Naive thymus-derived CD8-positive, alpha-beta T cell (primary cell): ENCODE results near the gene ENC1. TPM values are rescaled to one million over a fixed set of nuclear protein-coding genes. Genes with fewer than 3 reads are reported as not detected.
A peak's percentile ranks its signal among the peaks of the same experiment; 100 is the strongest.

ENCODE experiments used
- ATAC-seq, 2 donors: fragments of 150-1000 bp; cut with Tn5 transposase in 1 of 2; sonication (Bioruptor Pico), chemical (Tn5 transposase) in 1 of 2; 1 replicate in 1 of 2; 2 replicates in 1 of 2; pipeline ENCODE4 v1.10.0; 2021; ENCODE audit warnings: mild to moderate bottlenecking in 2 of 2, moderate library complexity in 2 of 2
- POLR2A ChIA-PET: fragments of 350-600 bp; sonication (Branson Sonifier 250); formaldehyde crosslinking; loops from one replicate; lab custom pipeline; 2021; ENCODE audit warnings: antibody characterized with exemption; lab: Charles Lee
- DNase-seq, 10 donors: peaks; one replicate each; pipeline versions ENCODE4 v3.0.0 to v3.0.0-alpha.2; 2020 to 2022
- H3K27ac Mint-ChIP-seq, 10 donors: one replicate each; pipeline ENCODE4 v1.8.0; 2020 to 2022; ENCODE audit warnings: mild to moderate bottlenecking in 10 of 10, mixed read lengths in 10 of 10, moderate library complexity in 4 of 10, inconsistent platforms in 1 of 10
- H3K27me3 Mint-ChIP-seq, 5 donors: one replicate each; pipeline ENCODE4 v1.8.0; 2021 to 2022; ENCODE audit warnings: mixed read lengths in 5 of 5
- H3K36me3 Mint-ChIP-seq, 3 donors: one replicate each; pipeline ENCODE4 v1.8.0; 2020 to 2022; ENCODE audit warnings: mixed read lengths in 3 of 3, mild to moderate bottlenecking in 2 of 3, inconsistent platforms in 1 of 3
- H3K4me1 Mint-ChIP-seq, 4 donors: one replicate each; pipeline ENCODE4 v1.8.0; 2021 to 2022; ENCODE audit warnings: mixed read lengths in 4 of 4
- H3K4me3 Mint-ChIP-seq, 10 donors: one replicate each; pipeline ENCODE4 v1.8.0; 2020 to 2022; ENCODE audit warnings: mild to moderate bottlenecking in 10 of 10, mixed read lengths in 10 of 10, moderate library complexity in 6 of 10, inconsistent platforms in 1 of 10
- H3K9me3 Mint-ChIP-seq, 9 donors: one replicate each; pipeline ENCODE4 v1.8.0; 2020 to 2022; ENCODE audit warnings: mixed read lengths in 9 of 9, mild to moderate bottlenecking in 3 of 9, inconsistent platforms in 1 of 9, moderate library complexity in 1 of 9
- polyA plus RNA-seq, 3 donors: library from polyadenylated mRNA; unstranded; fragments of 300-500 nt; fragmentation: Illumina TruSeq; gene quantifications; one replicate each; pipeline ENCODE4 v1.2.3, GENCODE V29; 2021
- total RNA-seq, 8 experiments: library from RNA in 2 of 8; stranded (reverse) in 2 of 8; gene quantifications; one replicate each; pipeline ENCODE4 v1.2.3 and lab custom pipeline; 2021 to 2026

ENC1 gene
- total and polyA plus RNA-seq, 5 experiments from 2014 or later: 0.05 to 6.4 (median 0.78) TPM; not detected in 1

DNA sequence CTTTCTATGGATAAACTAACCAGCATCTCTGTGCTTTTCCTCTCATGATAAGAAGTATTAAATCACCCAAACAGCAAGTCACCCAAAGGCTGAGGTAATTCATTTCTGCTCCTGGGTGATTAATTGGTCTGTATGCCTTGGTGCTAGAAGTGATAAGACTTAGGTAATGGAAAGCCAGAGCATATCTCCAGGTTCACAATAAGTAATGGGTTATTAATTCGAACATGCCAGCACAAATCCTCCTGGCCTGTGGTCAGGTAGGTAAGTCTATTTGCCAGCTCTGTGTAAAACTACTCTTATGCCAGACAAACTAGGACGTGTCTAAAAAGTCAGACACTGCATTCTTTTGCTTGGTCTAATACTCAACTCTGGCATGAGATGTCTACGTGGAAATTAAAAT lies 11.2 kb upstream of the ENC1 start:
- H3K4me1 Mint-ChIP-seq: no peaks in the 10 kb centered on the region
- ATAC-seq (no peak), DNase-seq (no peak)
- H3K36me3 Mint-ChIP-seq: no peaks in the 10 kb centered on the region
- peaks cover 0 to 6% (median 2%) of the 10 kb centered on the region in 5 donors for H3K27me3 Mint-ChIP-seq
- POLR2A ChIA-PET: no interaction called here
- no peak overlapping the region for H3K27ac Mint-ChIP-seq
- no peaks in the 10 kb centered on the region for H3K9me3 Mint-ChIP-seq
- H3K4me3 Mint-ChIP-seq: no peak overlapping the region

DNA sequence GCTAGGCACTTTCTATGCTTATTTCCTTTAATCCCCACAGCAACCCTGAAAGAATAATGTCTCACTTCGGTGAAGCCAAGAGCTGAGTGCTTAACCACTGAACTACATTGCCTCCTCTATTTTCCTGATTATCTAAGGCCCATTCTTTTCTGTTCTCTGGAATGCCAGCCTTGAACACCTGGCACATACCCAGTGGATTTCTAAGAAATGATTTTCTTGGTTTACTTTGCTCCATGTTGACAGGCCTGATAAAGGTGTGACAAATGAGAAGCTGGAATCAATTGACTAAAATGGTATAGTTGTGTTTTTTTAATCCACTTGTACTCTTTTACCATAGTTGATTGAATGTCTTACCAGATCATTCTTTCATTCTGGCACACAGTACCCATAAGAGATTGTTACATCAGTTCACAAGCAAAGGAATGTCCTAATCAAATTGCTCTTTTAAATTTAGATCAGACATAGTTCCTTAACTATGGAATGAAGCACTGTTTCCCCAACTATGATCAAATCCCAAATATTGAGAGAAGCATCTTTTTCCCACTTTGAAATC lies 9.0 kb upstream of the ENC1 start:
- ATAC-seq: no peak
- DNase-seq: no peak
- H3K27me3 Mint-ChIP-seq: peaks cover 0 to 6% (median 3%) of the 10 kb centered on the region in 5 donors
- POLR2A ChIA-PET: no interaction called here
- H3K4me1 Mint-ChIP-seq: no peaks in the 10 kb centered on the region
- H3K36me3 Mint-ChIP-seq: no peaks in the 10 kb centered on the region
- H3K4me3 Mint-ChIP-seq: no peak overlapping the region
- H3K9me3 Mint-ChIP-seq: no peaks in the 10 kb centered on the region
- H3K27ac Mint-ChIP-seq: no peak overlapping the region

DNA sequence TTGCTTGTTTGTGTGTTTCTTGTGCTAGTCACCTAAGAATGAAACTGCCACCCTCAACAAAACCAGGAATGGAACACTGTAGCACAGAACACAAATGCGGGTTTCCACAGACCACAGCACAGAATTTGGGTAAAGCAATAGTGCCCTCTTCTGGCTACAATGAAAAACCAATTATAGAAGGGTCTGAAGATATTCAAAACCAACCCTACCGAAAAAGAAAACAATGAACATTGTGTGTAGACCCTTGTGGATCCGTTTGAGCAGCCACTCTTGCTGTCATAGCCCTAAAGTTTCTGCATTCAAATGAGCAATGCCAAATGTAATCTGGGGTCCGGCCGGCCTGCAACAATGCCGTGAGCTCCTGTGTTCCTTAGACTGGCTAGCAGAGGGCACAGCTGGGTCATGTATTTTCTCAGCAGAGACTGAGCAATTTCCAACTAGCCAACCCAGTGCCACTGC lies 8.3 kb upstream of the ENC1 start:
- H3K27ac Mint-ChIP-seq: no peak overlapping the region
- H3K4me1 Mint-ChIP-seq: no peaks in the 10 kb centered on the region
- peak in 7 of 10 donors; percentile 4 to 70 (median 26) for DNase-seq
- no peak overlapping the region for H3K4me3 Mint-ChIP-seq
- POLR2A ChIA-PET: no interaction called here
- H3K9me3 Mint-ChIP-seq: no peaks in the 10 kb centered on the region
- peaks cover 0 to 7% (median 3%) of the 10 kb centered on the region in 5 donors for H3K27me3 Mint-ChIP-seq
- ATAC-seq: peak; percentile 73 to 80
- H3K36me3 Mint-ChIP-seq: no peaks in the 10 kb centered on the region

DNA sequence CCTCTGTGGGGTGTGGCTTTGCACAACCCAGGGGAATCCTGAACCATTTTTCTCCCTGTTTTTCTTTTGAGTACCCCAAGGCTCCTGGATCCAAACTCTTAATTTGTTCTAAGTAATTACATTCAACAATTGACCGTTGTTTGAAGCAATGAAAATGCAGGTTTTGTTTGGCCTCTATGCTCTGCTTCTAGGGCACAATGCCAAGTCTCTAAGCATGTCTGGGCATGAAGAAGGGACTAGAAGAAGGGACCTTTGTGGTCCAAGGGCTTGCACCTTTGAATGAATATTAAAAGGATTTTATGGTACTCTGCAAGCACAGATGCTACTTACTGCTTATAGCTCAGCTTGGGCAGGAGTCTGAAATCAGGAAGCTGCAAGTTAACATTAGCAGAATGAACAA lies 6.6 kb upstream of the ENC1 start:
- DNase-seq (no peak), ATAC-seq (no peak)
- no peak overlapping the region for H3K27ac Mint-ChIP-seq
- peaks cover 2 to 4% (median 2%) of the 10 kb centered on the region in 4 donors for H3K4me1 Mint-ChIP-seq
- peaks cover 0 to 8% (median 7%) of the 10 kb centered on the region in 5 donors for H3K27me3 Mint-ChIP-seq
- no peaks in the 10 kb centered on the region for H3K36me3 Mint-ChIP-seq
- no peak overlapping the region for H3K4me3 Mint-ChIP-seq
- POLR2A ChIA-PET: no interaction called here
- no peaks in the 10 kb centered on the region for H3K9me3 Mint-ChIP-seq

DNA sequence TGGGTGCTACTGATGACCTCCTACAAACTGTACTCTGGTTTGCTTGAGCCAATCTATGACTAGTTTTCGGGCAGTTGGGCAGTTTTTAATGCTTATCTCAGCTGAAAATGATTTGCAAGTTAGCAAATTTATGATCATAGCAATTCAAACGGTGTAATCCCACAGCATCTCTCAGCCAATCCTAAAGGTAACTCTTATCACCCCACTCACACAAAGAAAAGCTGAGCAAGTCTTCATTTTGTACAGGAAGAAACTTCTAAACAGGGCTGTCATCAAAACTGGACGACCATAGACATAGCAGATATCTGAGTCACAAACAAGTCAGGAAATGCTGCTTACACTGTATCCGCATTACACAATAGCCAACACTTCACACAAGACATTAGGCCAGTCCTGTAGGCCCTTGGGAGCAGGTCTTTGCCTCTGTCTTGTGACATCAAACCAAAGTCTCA lies 2.6 kb upstream of the ENC1 start:
- no peaks in the 10 kb centered on the region for H3K36me3 Mint-ChIP-seq
- POLR2A ChIA-PET: no interaction called here
- no peaks in the 10 kb centered on the region for H3K9me3 Mint-ChIP-seq
- peaks cover 20 to 39% (median 26%) of the 10 kb centered on the region in 4 donors for H3K4me1 Mint-ChIP-seq
- H3K4me3 Mint-ChIP-seq: peak overlapping the region in 1 of 10 donors; percentile 1
- H3K27ac Mint-ChIP-seq: no peak overlapping the region
- DNase-seq (no peak), ATAC-seq (no peak)
- peaks cover 7 to 23% (median 12%) of the 10 kb centered on the region in 5 donors for H3K27me3 Mint-ChIP-seq

DNA sequence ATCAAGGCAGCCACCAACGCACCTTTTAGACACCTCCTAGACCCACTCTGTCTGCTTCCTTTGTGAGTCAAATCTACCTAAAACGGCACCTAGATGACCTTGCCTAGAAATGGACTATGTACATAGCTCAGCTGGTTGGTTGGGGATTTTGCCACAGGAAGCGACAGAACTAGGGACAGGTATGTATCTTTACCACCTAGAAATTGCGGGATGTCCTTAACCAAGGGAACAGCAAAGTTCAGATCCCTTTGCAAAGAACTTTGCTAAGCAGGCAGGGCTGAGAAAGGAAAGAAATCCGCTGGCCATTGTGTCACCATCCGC lies 2.0 kb upstream of the ENC1 start:
- peak overlapping the region in 2 of 10 donors; percentile 24 to 96 for H3K27ac Mint-ChIP-seq
- H3K4me3 Mint-ChIP-seq: peak overlapping the region in 5 of 10 donors; percentile 89 to 96 (median 93)
- no peaks in the 10 kb centered on the region for H3K36me3 Mint-ChIP-seq
- peaks cover 7 to 23% (median 18%) of the 10 kb centered on the region in 5 donors for H3K27me3 Mint-ChIP-seq
- DNase-seq: no peak
- no peak for ATAC-seq
- no peaks in the 10 kb centered on the region for H3K9me3 Mint-ChIP-seq
- POLR2A ChIA-PET: no interaction called here
- H3K4me1 Mint-ChIP-seq: peaks cover 20 to 39% (median 28%) of the 10 kb centered on the region in 4 donors

DNA sequence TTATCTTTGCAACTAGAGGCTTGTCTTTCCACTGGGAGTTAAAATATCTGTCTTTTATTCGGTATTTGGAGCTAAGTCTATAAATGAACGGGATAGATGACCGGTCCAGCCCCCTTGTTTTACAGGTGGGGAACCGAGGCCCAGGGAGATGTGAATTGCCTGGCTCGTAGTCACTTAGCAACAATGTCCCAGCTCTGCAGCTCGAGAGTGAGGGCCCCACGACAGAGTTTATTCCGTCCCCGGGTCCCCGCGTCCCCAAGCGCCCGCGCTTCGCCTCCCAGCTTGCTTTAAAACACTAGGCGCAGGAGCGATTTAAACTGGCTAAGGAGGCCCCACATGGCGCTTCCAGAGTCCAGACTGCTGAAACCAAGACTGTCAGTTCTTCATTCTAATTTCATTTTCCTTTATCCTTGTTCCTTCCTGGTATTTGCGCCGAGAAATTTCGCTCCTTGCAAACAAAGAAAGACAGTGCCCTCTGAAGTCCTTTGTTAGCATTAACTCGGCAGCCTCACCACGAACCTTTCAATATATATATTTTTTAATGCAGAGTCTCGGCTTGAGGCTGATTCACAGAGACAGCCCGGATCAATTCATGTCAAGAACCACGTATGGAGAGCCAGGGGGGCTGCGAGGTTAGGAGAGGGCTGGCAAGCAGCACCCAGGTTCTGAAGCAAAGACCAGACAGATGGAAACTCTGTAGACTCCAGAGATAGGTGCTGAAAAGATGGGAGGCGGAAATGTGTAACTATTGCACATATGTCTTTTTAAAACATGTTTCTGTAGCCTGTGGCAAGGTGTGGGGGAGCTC lies 1.4 kb upstream of the ENC1 start:
- Mint-ChIP-seq H3K4me1 (peaks cover 20 to 39% (median 28%) of the 10 kb centered on the region in 4 donors), H3K4me3 (peak overlapping the region; percentile 80 to 96 (median 92)), H3K9me3 (no peaks in the 10 kb centered on the region), H3K27me3 (peaks cover 12 to 27% (median 24%) of the 10 kb centered on the region in 5 donors), H3K27ac (peak overlapping the region in 4 of 10 donors; percentile 24 to 96 (median 62)), H3K36me3 (no peaks in the 10 kb centered on the region)
- DNase-seq (peak in 4 of 10 donors; percentile 2 to 60 (median 8)), ATAC-seq (no peak)
- POLR2A ChIA-PET: no interaction called here

DNA sequence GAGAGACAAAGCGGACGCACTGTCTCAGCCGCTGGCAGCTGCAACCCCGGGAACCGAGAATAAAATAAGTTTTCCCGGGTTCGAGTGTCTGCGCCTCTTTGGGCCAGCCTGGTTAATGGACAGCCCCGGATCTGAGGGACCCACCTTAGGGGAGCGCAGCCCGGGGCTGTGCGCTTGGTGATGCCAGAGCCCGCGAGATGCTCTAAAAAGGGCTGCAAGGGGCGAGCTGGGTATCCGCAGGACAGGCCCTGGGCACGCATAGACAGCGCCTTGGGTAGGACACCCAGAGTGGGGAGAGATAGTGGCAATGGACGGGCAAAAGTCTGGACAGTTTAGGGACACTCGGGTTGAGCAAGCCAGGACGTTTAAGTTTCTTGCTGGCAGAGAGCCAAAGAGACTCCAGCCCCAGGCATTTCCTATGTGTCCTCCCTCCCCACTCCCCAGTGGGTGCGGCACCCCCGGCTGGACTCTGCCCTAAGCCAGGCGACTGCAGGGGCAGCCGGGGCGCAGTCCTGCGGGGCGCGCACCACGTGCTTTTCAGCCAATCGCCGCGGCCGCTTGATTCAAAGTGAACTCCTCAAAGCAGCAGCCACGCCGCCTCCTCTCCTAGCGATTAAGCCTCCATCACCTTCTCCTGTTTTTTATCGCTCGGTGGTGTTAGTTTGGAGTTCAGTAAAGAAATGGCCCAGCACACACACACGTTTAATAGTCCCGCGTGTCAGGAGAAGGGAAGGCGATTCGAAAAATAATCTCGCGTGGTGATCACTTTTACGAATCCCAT lies 616 bp upstream of the ENC1 start:
- POLR2A ChIA-PET: interaction anchor here (0.9 kb wide), 1 partner anchor 66 kb away, joined by 3 read pairs; no protein-coding TSS in a partner anchor
- no peaks in the 10 kb centered on the region for H3K36me3 Mint-ChIP-seq
- H3K27ac Mint-ChIP-seq: peak overlapping the region in 3 of 10 donors; percentile 60 to 96 (median 75)
- H3K9me3 Mint-ChIP-seq: no peaks in the 10 kb centered on the region
- peak; percentile 19 to 26 for ATAC-seq
- peaks cover 12 to 32% (median 28%) of the 10 kb centered on the region in 5 donors for H3K27me3 Mint-ChIP-seq
- H3K4me3 Mint-ChIP-seq: peak overlapping the region; percentile 80 to 96 (median 92)
- peaks cover 20 to 39% (median 28%) of the 10 kb centered on the region in 4 donors for H3K4me1 Mint-ChIP-seq
- peak in 5 of 10 donors; percentile 2 to 54 (median 16) for DNase-seq

DNA sequence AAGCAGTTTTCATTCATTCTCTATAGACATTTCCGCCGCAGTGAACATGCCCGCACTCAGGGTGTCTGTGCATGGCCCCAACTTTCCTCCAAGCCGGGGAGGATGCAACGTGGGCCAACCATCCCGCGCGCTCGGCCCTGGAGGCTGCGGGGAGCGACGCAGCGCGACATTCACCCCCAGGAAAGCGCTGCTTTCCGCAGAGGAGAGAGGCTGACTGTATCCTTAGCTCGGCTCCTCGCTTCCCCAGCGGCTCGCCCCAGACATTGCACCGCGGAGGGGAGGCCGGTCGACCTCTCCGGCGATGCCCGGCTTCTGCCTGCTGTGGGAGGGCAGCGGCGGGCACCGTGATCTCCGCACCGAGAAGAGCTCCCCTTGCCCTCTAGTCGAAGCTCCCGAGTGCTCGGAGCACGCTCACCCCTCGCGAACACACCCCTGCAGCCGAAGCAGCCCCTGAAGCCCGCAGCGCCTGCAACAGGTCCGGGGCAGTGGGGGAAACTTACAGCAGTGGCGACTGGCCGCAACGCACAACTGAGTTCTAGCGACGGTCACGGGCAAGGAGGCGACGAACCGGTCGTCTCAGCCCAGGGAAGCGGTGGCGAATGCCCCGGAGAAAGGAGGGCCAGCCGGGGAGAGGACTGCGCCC lies 600 bp downstream of the ENC1 start:
- Mint-ChIP-seq H3K9me3 (no peaks in the 10 kb centered on the region), H3K4me1 (peaks cover 20 to 39% (median 28%) of the 10 kb centered on the region in 4 donors), H3K36me3 (no peaks in the 10 kb centered on the region), H3K4me3 (peak overlapping the region; percentile 80 to 96 (median 92)), H3K27me3 (peaks cover 12 to 41% (median 31%) of the 10 kb centered on the region in 5 donors), H3K27ac (peak overlapping the region in 7 of 10 donors; percentile 15 to 96 (median 49))
- peak; percentile 37 to 46 for ATAC-seq
- DNase-seq: peak in 5 of 10 donors; percentile 8 to 51 (median 12)
- POLR2A ChIA-PET: interaction anchor here (0.9 kb wide), 1 partner anchor 64 kb away, joined by 3 read pairs; no protein-coding TSS in a partner anchor

DNA sequence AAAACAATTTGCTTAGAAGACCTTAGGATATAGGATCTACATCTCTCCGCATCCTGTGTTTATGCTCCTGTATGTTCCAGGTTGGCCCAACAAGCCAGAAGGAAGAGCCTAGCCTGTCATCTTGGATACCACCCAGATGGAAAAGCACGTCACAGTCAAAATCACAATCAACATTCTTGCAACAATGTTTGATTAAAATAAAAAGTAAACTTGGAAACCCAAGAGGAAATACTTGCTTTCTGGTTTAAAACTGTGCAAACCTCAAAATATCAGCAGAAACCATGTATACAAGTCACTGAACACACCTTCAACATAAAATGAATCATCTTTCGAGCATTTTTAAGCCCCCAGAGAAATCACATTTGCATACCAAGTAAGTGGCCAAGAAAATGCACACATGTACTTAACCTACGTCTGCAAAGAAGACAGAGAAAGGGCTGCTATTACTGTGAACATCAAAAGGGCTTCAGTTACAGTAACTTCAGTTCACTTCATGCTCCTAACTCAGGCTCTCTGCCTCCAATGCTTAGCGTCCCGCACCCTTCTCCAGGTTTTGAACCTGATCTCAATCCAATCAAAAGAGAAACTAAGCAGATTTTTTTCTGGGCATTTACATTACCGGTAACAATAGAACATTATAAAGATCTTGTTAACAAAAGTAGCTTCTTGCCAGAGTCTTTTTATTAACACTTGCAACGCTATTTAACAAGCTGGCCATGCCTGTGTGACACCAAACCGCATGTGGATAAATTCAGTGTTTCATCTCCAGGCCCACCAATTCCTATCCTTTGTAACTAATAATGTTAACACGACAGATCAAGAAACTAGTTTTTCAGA lies 1.3 kb downstream of the ENC1 start:
- Mint-ChIP-seq H3K4me3 (peak overlapping the region; percentile 80 to 96 (median 92)), H3K4me1 (peaks cover 20 to 39% (median 28%) of the 10 kb centered on the region in 4 donors), H3K27ac (peak overlapping the region in 5 of 10 donors; percentile 15 to 96 (median 65)), H3K36me3 (no peaks in the 10 kb centered on the region), H3K9me3 (no peaks in the 10 kb centered on the region), H3K27me3 (peaks cover 12 to 41% (median 31%) of the 10 kb centered on the region in 5 donors)
- POLR2A ChIA-PET: no interaction called here
- DNase-seq: peak in 1 of 10 donors; percentile 32
- ATAC-seq: no peak

DNA sequence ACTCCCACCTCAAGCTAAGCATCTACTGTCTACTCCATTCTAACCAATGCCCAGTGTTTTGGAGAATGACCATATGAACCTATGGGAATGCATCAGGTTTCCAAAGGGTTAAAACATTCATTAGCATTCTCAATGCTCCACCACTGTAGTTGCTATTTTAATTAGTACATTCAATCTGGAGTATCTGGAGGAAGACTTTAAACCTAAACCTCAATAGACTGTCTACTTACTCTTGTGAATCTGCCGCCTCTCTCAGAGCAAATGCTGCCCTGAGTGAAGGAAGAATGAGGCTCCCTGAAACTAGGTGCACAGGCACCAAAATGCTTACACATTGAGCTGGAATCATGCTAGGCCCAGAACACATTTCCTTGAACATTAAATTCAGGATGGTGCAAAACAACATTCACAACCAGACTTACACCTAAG lies 2.0 kb downstream of the ENC1 start:
- no peak for ATAC-seq
- peaks cover 10 to 41% (median 31%) of the 10 kb centered on the region in 5 donors for H3K27me3 Mint-ChIP-seq
- POLR2A ChIA-PET: no interaction called here
- H3K4me1 Mint-ChIP-seq: peaks cover 20 to 39% (median 29%) of the 10 kb centered on the region in 4 donors
- H3K4me3 Mint-ChIP-seq: peak overlapping the region in 8 of 10 donors; percentile 86 to 96 (median 92)
- H3K9me3 Mint-ChIP-seq: no peaks in the 10 kb centered on the region
- no peak for DNase-seq
- H3K36me3 Mint-ChIP-seq: no peaks in the 10 kb centered on the region
- peak overlapping the region in 2 of 10 donors; percentile 15 to 96 for H3K27ac Mint-ChIP-seq
